ENCODE measurements around the gene GLYR1. TPM values are rescaled to one million over a fixed set of nuclear protein-coding genes. Genes with fewer than 3 reads are reported as not detected.

Gene GLYR1
- total and polyA plus RNA-seq, 2 donors (not counting 3 experiments of a cell fraction or from before 2014, with no cell fraction given): 47.9 to 107 TPM

DNA sequence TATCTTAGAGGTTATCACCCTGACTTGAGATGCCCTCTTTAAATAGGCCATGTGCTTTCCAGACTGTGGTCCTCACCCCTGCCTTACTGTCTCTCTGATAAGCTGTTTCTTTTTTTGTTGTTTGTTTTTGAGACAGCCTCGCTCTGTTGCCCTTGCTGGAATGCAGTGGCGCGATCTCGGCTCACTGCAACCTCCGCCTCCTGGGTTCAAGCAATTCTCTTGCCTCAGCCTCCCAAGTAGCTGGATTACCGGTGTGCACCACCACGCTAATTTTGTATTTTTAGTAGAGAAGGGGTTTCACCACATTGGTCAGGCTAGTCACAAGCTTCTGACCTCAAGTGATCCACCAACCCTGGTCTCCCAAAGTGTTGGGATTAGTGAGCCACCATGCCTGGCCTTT is 58.2 kb downstream of the GLYR1 start:
- ChIA-PET POLR2A (no interaction called here), CTCF (interaction anchor here (1.3 kb wide), 1 partner anchor 12 kb away, joined by 5 read pairs; no protein-coding TSS in a partner anchor)
- dilution Hi-C loops (cut with MboI; ENCODE audit: extremely low pct_ligation_motif_present, low sequenced_read_pairs) (no loop called here), intact Hi-C loops (cut with micrococcal nuclease) (no loop called here)
- no peaks in the 10 kb centered on the region for H4K20me1 ChIP-seq (replicated peaks; ENCODE audit: control insufficient read depth, extremely low read depth, insufficient read depth, low read length)
- DNase-seq (ENCODE audit: low read depth, low spot score) (no peak), FAIRE-seq (no peak)
- H3K9me1 ChIP-seq (replicated peaks; ENCODE audit: control insufficient read depth, extremely low read depth, insufficient read depth, low read length): no peaks in the 10 kb centered on the region
- BruUV-seq (replicated peaks): no TSS peak
- TF ChIP-seq, protein P1, sequence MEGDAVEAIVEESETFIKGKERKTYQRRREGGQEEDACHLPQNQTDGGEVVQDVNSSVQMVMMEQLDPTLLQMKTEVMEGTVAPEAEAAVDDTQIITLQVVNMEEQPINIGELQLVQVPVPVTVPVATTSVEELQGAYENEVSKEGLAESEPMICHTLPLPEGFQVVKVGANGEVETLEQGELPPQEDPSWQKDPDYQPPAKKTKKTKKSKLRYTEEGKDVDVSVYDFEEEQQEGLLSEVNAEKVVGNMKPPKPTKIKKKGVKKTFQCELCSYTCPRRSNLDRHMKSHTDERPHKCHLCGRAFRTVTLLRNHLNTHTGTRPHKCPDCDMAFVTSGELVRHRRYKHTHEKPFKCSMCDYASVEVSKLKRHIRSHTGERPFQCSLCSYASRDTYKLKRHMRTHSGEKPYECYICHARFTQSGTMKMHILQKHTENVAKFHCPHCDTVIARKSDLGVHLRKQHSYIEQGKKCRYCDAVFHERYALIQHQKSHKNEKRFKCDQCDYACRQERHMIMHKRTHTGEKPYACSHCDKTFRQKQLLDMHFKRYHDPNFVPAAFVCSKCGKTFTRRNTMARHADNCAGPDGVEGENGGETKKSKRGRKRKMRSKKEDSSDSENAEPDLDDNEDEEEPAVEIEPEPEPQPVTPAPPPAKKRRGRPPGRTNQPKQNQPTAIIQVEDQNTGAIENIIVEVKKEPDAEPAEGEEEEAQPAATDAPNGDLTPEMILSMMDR (IDR thresholded peaks at IDR 0.05; ENCODE audit: extremely low read depth in 1 of 2, insufficient read depth in 1 of 2, low read depth in 1 of 2, low read length in 2 of 2): no peak
- no peak for TF ChIP-seq POLR2A (IDR thresholded peaks at IDR 0.05; ENCODE audit: low read depth, low read length)
- TF ChIP-seq JUN (IDR thresholded peaks at IDR 0.05; ENCODE audit: borderline replicate concordance, insufficient read depth, insufficient read length, low read depth): no peak
- TF ChIP-seq EZH2 (IDR thresholded peaks at IDR 0.05; ENCODE audit: borderline replicate concordance, low read depth, low read length, severe bottlenecking): no peak
- TF ChIP-seq FOS (IDR thresholded peaks at IDR 0.05; ENCODE audit: borderline replicate concordance, insufficient read depth, low read length): no peak
- TF ChIP-seq, protein P2, sequence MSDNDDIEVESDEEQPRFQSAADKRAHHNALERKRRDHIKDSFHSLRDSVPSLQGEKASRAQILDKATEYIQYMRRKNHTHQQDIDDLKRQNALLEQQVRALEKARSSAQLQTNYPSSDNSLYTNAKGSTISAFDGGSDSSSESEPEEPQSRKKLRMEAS (IDR thresholded peaks at IDR 0.05; ENCODE audit: insufficient read depth, insufficient read length): no peak
- no peak for TF ChIP-seq MYC (IDR thresholded peaks at IDR 0.05; ENCODE audit: low read depth, low read length)
- TF ChIP-seq POLR2AphosphoS5 (IDR thresholded peaks at IDR 0.05; ENCODE audit: insufficient read depth, low read depth, low read length): no peak
- no peak for TF ChIP-seq GATA2 (IDR thresholded peaks at IDR 0.05; ENCODE audit: insufficient read depth, insufficient read length, low read depth, low read length)
- H3K27me3 ChIP-seq (ENCODE audit: control insufficient read depth in 2 of 2, insufficient read depth in 2 of 2, low read length in 2 of 2): no peaks in the 10 kb centered on the region
- H3K27ac ChIP-seq (ENCODE audit: insufficient read depth, low read depth, low read length): no peak overlapping the region
- H3K9ac ChIP-seq (replicated peaks; ENCODE audit: extremely low read depth, insufficient read depth, low read length): no peak overlapping the region
- H3K4me1 ChIP-seq (ENCODE audit: control insufficient read depth, extremely low read depth, insufficient read depth, low read length): no peaks in the 10 kb centered on the region
- no peak overlapping the region for H3K4me2 ChIP-seq (ENCODE audit: insufficient read depth, low read length)
- H3K9me3 ChIP-seq (replicated peaks; ENCODE audit: control insufficient read depth, insufficient read depth, low read length): no peaks in the 10 kb centered on the region
- H3K4me3 ChIP-seq (replicated peaks in 1 of 3; ENCODE audit: insufficient read depth in 1 of 3, low read depth in 1 of 3, low read length in 3 of 3): no peak overlapping the region
- no peak overlapping the region for H2AFZ ChIP-seq (ENCODE audit: low read depth, low read length)
- H3K36me3 ChIP-seq (ENCODE audit: control insufficient read depth in 2 of 2, extremely low read depth in 1 of 2, insufficient read depth in 2 of 2, low read length in 2 of 2): no peaks in the 10 kb centered on the region
- no peaks in the 10 kb centered on the region for H3K79me2 ChIP-seq (ENCODE audit: control insufficient read depth, insufficient read depth, low read length)

All from endothelial cell of umbilical vein (primary cell).